NCI-H345 treated with DMSO at 0.1 percent for 48 hours (cell line): ENCODE measurements around the gene NUDT3.

Experiments
- DNase-seq: peaks from one replicate; lab custom pipeline; 2025; ENCODE audit not compliant: unreplicated experiment; lab: John Stamatoyannopoulos, UW

Gene NUDT3

GRCh38 chr6:34300332-34300751, 92.1 kb downstream of the NUDT3 start:
- DNase-seq = no peak

- DNase-seq = no peak
Observed at GRCh38 chr6:34298941-34299340, 93.5 kb downstream of the NUDT3 start.

- no peak for DNase-seq
Observed at GRCh38 chr6:34295721-34296120, 96.7 kb downstream of the NUDT3 start.

GRCh38 chr6:34292954-34293353, 99.5 kb downstream of the NUDT3 start:
- DNase-seq = no peak

- no peak for DNase-seq
Observed at GRCh38 chr6:34289137-34289536, 103.3 kb downstream of the NUDT3 start.

- no peak for DNase-seq
Observed at GRCh38 chr6:34288581-34288980, 103.9 kb downstream of the NUDT3 start.

GRCh38 chr6:34285448-34286164, 106.9 kb downstream of the NUDT3 start:
- no peak for DNase-seq

GRCh38 chr6:34284563-34285447, 107.7 kb downstream of the NUDT3 start:
- no peak for DNase-seq

- no peak for DNase-seq
Observed at GRCh38 chr6:34281702-34282334, 110.7 kb downstream of the NUDT3 start.

GRCh38 chr6:34280216-34280615, 112.3 kb downstream of the NUDT3 start:
- DNase-seq = no peak

- DNase-seq = no peak
Observed at GRCh38 chr6:34278833-34279232, 113.6 kb downstream of the NUDT3 start.

GRCh38 chr6:34277763-34278112, 114.7 kb downstream of the NUDT3 start:
- DNase-seq = no peak

GRCh38 chr6:34276881-34277762, 115.3 kb downstream of the NUDT3 start:
- DNase-seq = no peak

GRCh38 chr6:34276191-34276590, 116.3 kb downstream of the NUDT3 start:
- DNase-seq = no peak

- DNase-seq = no peak
Observed at GRCh38 chr6:34275128-34275804, 117.2 kb downstream of the NUDT3 start.

GRCh38 chr6:34274129-34274528, 118.3 kb downstream of the NUDT3 start:
- no peak for DNase-seq

- DNase-seq = no peak
Observed at GRCh38 chr6:34273242-34273805, 119.1 kb downstream of the NUDT3 start.

- DNase-seq = no peak
Observed at GRCh38 chr6:34272013-34272926, 120.2 kb downstream of the NUDT3 start.
